ENCODE data around the gene PGM2.

- TF ChIP-seq CTCF (IDR thresholded peaks at IDR 0.05; ENCODE audit: poor library complexity, severe bottlenecking) (no peak), MXI1 (conservative IDR thresholded peaks at IDR 0.05; ENCODE audit: poor library complexity, severe bottlenecking) (no peak), REST (IDR thresholded peaks at IDR 0.05; ENCODE audit: borderline replicate concordance) (no peak), EZH2 (IDR thresholded peaks at IDR 0.05; ENCODE audit: borderline replicate concordance, insufficient read depth, low read length, poor library complexity, severe bottlenecking) (no peak), EP300 (conservative IDR thresholded peaks at IDR 0.05; ENCODE audit: poor library complexity, severe bottlenecking) (no peak), POLR2AphosphoS5 (IDR thresholded peaks at IDR 0.05) (no peak), SMC3 (conservative IDR thresholded peaks at IDR 0.05; ENCODE audit: poor library complexity) (no peak), TAF1 (IDR thresholded peaks at IDR 0.05; ENCODE audit: low read depth) (no peak)
Measured at GRCh38 chr4:37788819-37789218, 37.7 kb upstream of the PGM2 start.
